Measurements from ENCODE around the gene RND3.

The RND3 gene

GRCh38 chr2:150459281-150459680 is 28.2 kb downstream of the RND3 start:
- POLR2A ChIA-PET: no interaction called here
- H3K27ac ChIP-seq (ENCODE audit: extremely low read depth, low read depth, low read length): no peak overlapping the region
- no peaks in the 10 kb centered on the region for H3K4me1 ChIP-seq (ENCODE audit: control insufficient read depth, insufficient read depth, low read length)
- no peak overlapping the region for H3K4me3 ChIP-seq (ENCODE audit: low read depth, low read length)
- H3K36me3 ChIP-seq (ENCODE audit: control insufficient read depth in 2 of 2, insufficient read depth in 1 of 2, low read length in 2 of 2): no peaks in the 10 kb centered on the region
- H3K9me3 ChIP-seq (ENCODE audit: control insufficient read depth, insufficient read depth, low read depth, low read length): no peaks in the 10 kb centered on the region
- TF ChIP-seq PBX3 (CRISPR knock-in tag; IDR thresholded peaks at IDR 0.05): no peak
- no peak for TF ChIP-seq ZBTB26 (tag by site-specific recombination; optimal IDR thresholded peaks at IDR 0.05)
- CTCF ChIA-PET: interaction anchor here (0.6 to 0.7 kb wide), 2 partner anchors 9 to 48 kb away, joined by 4 to 5 read pairs; no protein-coding TSS in a partner anchor

GRCh38 chr2:150450765-150451164 is 36.7 kb downstream of the RND3 start:
- H3K4me3 ChIP-seq (ENCODE audit: low read depth, low read length): no peak overlapping the region
- H3K27ac ChIP-seq (ENCODE audit: extremely low read depth, low read depth, low read length): no peak overlapping the region
- no peaks in the 10 kb centered on the region for H3K36me3 ChIP-seq (ENCODE audit: control insufficient read depth in 2 of 2, insufficient read depth in 1 of 2, low read length in 2 of 2)
- TF ChIP-seq ZNF19 (tag by site-specific recombination; IDR thresholded peaks at IDR 0.05; ENCODE audit: low read depth): no peak
- TF ChIP-seq ZNF501 (tag by site-specific recombination; IDR thresholded peaks at IDR 0.05): no peak
- no peak for TF ChIP-seq ZNF747 (tag by site-specific recombination; IDR thresholded peaks at IDR 0.05)
- TF ChIP-seq ZNF600 (tag by site-specific recombination; IDR thresholded peaks at IDR 0.05): no peak
- TF ChIP-seq ZNF571 (tag by site-specific recombination; IDR thresholded peaks at IDR 0.05): no peak
- H3K4me1 ChIP-seq (ENCODE audit: control insufficient read depth, insufficient read depth, low read length): no peaks in the 10 kb centered on the region
- ChIA-PET POLR2A (no interaction called here), CTCF (no interaction called here)
- no peaks in the 10 kb centered on the region for H3K9me3 ChIP-seq (ENCODE audit: control insufficient read depth, insufficient read depth, low read depth, low read length)

GRCh38 chr2:150449856-150450255 is 37.6 kb downstream of the RND3 start:
- TF ChIP-seq ZNF157 (tag by site-specific recombination; IDR thresholded peaks at IDR 0.05) (no peak), ZFHX2 (tag by site-specific recombination; conservative IDR thresholded peaks at IDR 0.05) (no peak), ZNF777 (tag by site-specific recombination; IDR thresholded peaks at IDR 0.05; ENCODE audit: borderline replicate concordance) (no peak), ZNF792 (tag by site-specific recombination; IDR thresholded peaks at IDR 0.05) (no peak), ZNF391 (tag by site-specific recombination; IDR thresholded peaks at IDR 0.05; ENCODE audit: borderline replicate concordance, low read depth) (no peak), ZNF510 (tag by site-specific recombination; IDR thresholded peaks at IDR 0.05; ENCODE audit: insufficient replicate concordance) (no peak), SALL2 (tag by site-specific recombination; IDR thresholded peaks at IDR 0.05; ENCODE audit: borderline replicate concordance) (no peak), REPIN1 (tag by site-specific recombination; IDR thresholded peaks at IDR 0.05; ENCODE audit: low read depth) (no peak)
- H3K4me3 ChIP-seq (ENCODE audit: low read depth, low read length): no peak overlapping the region
- no peak overlapping the region for H3K27ac ChIP-seq (ENCODE audit: extremely low read depth, low read depth, low read length)
- ChIA-PET CTCF (interaction anchor here (1.0 kb wide), 1 partner anchor 9 kb away, joined by 4 read pairs; no protein-coding TSS in a partner anchor), POLR2A (no interaction called here)
- H3K9me3 ChIP-seq (ENCODE audit: control insufficient read depth, insufficient read depth, low read depth, low read length): no peaks in the 10 kb centered on the region
- H3K36me3 ChIP-seq (ENCODE audit: control insufficient read depth in 2 of 2, insufficient read depth in 1 of 2, low read length in 2 of 2): no peaks in the 10 kb centered on the region
- no peaks in the 10 kb centered on the region for H3K4me1 ChIP-seq (ENCODE audit: control insufficient read depth, insufficient read depth, low read length)

GRCh38 chr2:150445398-150445797 is 42.1 kb downstream of the RND3 start:
- POLR2A ChIA-PET: no interaction called here

More at GRCh38 chr2:150445398-150445797, 42.1 kb downstream of the RND3 start:
- Histone ChIP-seq H3K4me3 (ENCODE audit: low read depth, low read length) (no peak overlapping the region), H3K27ac (ENCODE audit: extremely low read depth, low read depth, low read length) (no peak overlapping the region), H3K4me1 (ENCODE audit: control insufficient read depth, insufficient read depth, low read length) (no peaks in the 10 kb centered on the region), H3K9me3 (ENCODE audit: control insufficient read depth, insufficient read depth, low read depth, low read length) (no peaks in the 10 kb centered on the region), H3K36me3 (ENCODE audit: control insufficient read depth in 2 of 2, insufficient read depth in 1 of 2, low read length in 2 of 2) (no peaks in the 10 kb centered on the region)
- TF ChIP-seq YY2 (tag by site-specific recombination; IDR thresholded peaks at IDR 0.05) (no peak), GLI4 (tag by site-specific recombination; IDR thresholded peaks at IDR 0.05) (no peak), GLIS2 (tag by site-specific recombination; IDR thresholded peaks at IDR 0.05) (no peak), ZNF677 (tag by site-specific recombination; IDR thresholded peaks at IDR 0.05) (no peak), OVOL3 (tag by site-specific recombination; IDR thresholded peaks at IDR 0.05) (no peak), ZNF747 (tag by site-specific recombination; IDR thresholded peaks at IDR 0.05) (no peak), ZNF660 (tag by site-specific recombination; IDR thresholded peaks at IDR 0.05) (no peak), ZNF146 (tag by site-specific recombination; IDR thresholded peaks at IDR 0.05) (no peak), ZNF214 (tag by site-specific recombination; IDR thresholded peaks at IDR 0.05; ENCODE audit: borderline replicate concordance) (no peak), YY1 (tag by site-specific recombination; IDR thresholded peaks at IDR 0.05) (no peak), HOXD13 (CRISPR knock-in tag; IDR thresholded peaks at IDR 0.05; ENCODE audit: borderline replicate concordance) (no peak)
- CTCF ChIA-PET: no interaction called here
